Measurements from ENCODE around the gene PARP1. TPM values are rescaled to one million over a fixed set of nuclear protein-coding genes. Genes with fewer than 3 reads are reported as not detected.
A peak's percentile ranks its signal among the peaks of the same experiment; 100 is the strongest.

PARP1 gene
- polyA plus RNA-seq, 3 donors, result 17.7 to 30.0 (median 23.3) TPM

DNA sequence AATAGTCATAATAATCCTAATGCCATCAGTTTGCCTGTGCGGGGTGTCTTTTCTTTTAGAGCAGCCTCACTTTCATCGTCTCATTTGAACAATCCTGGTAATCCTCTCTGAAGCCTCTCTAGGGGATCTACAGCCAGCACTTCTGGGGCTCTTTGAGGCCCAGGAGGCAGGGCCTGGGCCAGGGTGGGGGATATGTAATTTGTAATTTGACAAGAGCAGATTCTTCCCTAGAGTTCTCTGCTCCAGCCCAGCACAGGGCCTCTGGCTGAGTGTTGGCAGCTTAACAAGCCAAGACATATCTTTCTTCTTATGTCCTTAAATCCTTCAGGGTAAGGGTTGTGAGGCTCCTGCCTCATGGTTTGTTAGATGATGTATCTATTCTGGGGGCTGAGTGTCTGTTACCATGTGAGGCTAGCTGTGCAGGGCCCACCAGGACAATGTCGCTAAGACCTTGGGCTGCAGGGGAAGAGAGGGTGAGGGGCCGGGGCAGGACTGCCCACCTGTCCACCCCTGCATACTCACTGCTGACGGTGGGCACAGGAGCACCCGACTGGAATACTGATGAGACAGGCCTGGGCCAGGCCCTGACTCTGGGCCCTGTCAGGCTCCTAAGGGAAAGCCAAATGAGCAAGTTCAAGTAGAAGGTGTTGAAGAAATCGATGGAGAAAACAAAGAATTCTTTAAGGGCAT is 45.3 kb upstream of the PARP1 start:
- intact Hi-C loops (cut with micrococcal nuclease), result no loop called here

DNA sequence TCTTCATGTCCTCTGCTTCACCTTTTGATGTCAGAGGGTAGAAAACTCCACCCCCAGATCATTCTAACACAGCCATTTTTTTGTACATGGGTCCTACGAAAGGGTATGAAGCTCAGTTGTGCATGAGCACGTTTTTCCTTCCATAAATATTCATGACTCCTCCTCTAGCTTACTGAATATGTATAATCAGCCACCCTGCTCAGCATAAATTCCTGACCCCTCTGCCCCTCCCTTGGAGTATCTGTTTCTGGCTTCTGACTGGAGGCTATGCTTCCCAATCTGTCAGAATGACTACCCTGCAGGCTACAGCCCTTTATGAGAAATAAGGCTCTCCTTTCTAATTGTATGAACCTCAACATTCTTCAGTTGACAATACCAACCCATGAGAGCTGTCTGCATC is 42.8 kb upstream of the PARP1 start:
- Mint-ChIP-seq H3K9me3 (peaks cover 0 to 3% (median 0%) of the 10 kb centered on the region in 7 donors), H3K4me3 (no peak overlapping the region), H3K27ac (no peak overlapping the region), H3K27me3 (ENCODE audit: low read depth in 3 of 3) (peaks cover 1 to 3% (median 2%) of the 10 kb centered on the region in 3 donors), H3K36me3 (no peaks in the 10 kb centered on the region), H3K4me1 (no peaks in the 10 kb centered on the region)
- WGBS (ENCODE audit: insufficient coverage), result 84% methylated on average over 2 of the region's 2 CpGs
- Histone ChIP-seq H3K9me3 (replicated peaks in 1 of 2; ENCODE audit: control insufficient read depth in 1 of 2, insufficient read depth in 1 of 2, low read length in 2 of 2) (no peaks in the 10 kb centered on the region), H3K4me1 (ENCODE audit: control insufficient read depth in 1 of 2, insufficient read depth in 2 of 2, low read length in 2 of 2) (no peaks in the 10 kb centered on the region), H3K36me3 (replicated peaks in 1 of 2; ENCODE audit: control insufficient read depth in 1 of 2, insufficient read depth in 2 of 2, low read length in 2 of 2) (no peaks in the 10 kb centered on the region), H3K4me3 (replicated peaks in 1 of 3; ENCODE audit: low read depth in 2 of 3, low read length in 3 of 3) (no peak overlapping the region), H3K27ac (ENCODE audit: low read depth in 1 of 2, low read length in 2 of 2) (no peak overlapping the region), H4K20me1 (ENCODE audit: insufficient read depth, low read length) (no peaks in the 10 kb centered on the region), H3K27me3 (ENCODE audit: control insufficient read depth in 2 of 2, insufficient read depth in 2 of 2, low read length in 2 of 2) (no peaks in the 10 kb centered on the region), H3K4me2 (replicated peaks; ENCODE audit: extremely low read depth, low read length, poor library complexity, severe bottlenecking) (no peak overlapping the region), H3K9ac (ENCODE audit: insufficient read depth, low read length, poor library complexity, severe bottlenecking) (no peak overlapping the region), H3K79me2 (ENCODE audit: insufficient read depth, low read length) (no peaks in the 10 kb centered on the region), H2AFZ (ENCODE audit: insufficient read depth, low read depth, low read length, poor library complexity, severe bottlenecking) (no peak overlapping the region)
- TF ChIP-seq, protein P1, sequence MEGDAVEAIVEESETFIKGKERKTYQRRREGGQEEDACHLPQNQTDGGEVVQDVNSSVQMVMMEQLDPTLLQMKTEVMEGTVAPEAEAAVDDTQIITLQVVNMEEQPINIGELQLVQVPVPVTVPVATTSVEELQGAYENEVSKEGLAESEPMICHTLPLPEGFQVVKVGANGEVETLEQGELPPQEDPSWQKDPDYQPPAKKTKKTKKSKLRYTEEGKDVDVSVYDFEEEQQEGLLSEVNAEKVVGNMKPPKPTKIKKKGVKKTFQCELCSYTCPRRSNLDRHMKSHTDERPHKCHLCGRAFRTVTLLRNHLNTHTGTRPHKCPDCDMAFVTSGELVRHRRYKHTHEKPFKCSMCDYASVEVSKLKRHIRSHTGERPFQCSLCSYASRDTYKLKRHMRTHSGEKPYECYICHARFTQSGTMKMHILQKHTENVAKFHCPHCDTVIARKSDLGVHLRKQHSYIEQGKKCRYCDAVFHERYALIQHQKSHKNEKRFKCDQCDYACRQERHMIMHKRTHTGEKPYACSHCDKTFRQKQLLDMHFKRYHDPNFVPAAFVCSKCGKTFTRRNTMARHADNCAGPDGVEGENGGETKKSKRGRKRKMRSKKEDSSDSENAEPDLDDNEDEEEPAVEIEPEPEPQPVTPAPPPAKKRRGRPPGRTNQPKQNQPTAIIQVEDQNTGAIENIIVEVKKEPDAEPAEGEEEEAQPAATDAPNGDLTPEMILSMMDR (IDR thresholded peaks at IDR 0.05), result no peak
- intact Hi-C loops (cut with micrococcal nuclease), result no loop called here
- DNase-seq, result no peak

More for the DNA sequence above, 45.3 kb upstream of the PARP1 start:
- no peak overlapping the region for H3K4me3 Mint-ChIP-seq
- no peaks in the 10 kb centered on the region for H3K9me3 ChIP-seq (replicated peaks in 1 of 2; ENCODE audit: control insufficient read depth in 1 of 2, insufficient read depth in 1 of 2, low read length in 2 of 2)
- H3K27me3 ChIP-seq (ENCODE audit: control insufficient read depth in 2 of 2, insufficient read depth in 2 of 2, low read length in 2 of 2), result no peaks in the 10 kb centered on the region
- no peaks in the 10 kb centered on the region for H3K79me2 ChIP-seq (ENCODE audit: insufficient read depth, low read length)
- H3K4me1 ChIP-seq (ENCODE audit: control insufficient read depth in 1 of 2, insufficient read depth in 2 of 2, low read length in 2 of 2), result no peaks in the 10 kb centered on the region
- 86% methylated on average over 4 of the region's 7 CpGs for WGBS (ENCODE audit: insufficient coverage)
- H3K4me1 Mint-ChIP-seq, result peaks cover 8% of the 10 kb centered on the region
- no peaks in the 10 kb centered on the region for H3K36me3 Mint-ChIP-seq
- H3K9ac ChIP-seq (ENCODE audit: insufficient read depth, low read length, poor library complexity, severe bottlenecking), result no peak overlapping the region
- peaks cover 0 to 4% (median 3%) of the 10 kb centered on the region in 3 donors for H3K27me3 Mint-ChIP-seq (ENCODE audit: low read depth in 3 of 3)
- H3K27ac Mint-ChIP-seq, result peak overlapping the region in 1 of 7 donors; percentile 18
- H3K9me3 Mint-ChIP-seq, result peaks cover 0 to 3% (median 0%) of the 10 kb centered on the region in 7 donors
- TF ChIP-seq, protein P1 (IDR thresholded peaks at IDR 0.05), result no peak
- no peaks in the 10 kb centered on the region for H4K20me1 ChIP-seq (ENCODE audit: insufficient read depth, low read length)
- H2AFZ ChIP-seq (ENCODE audit: insufficient read depth, low read depth, low read length, poor library complexity, severe bottlenecking), result no peak overlapping the region
- no peak overlapping the region for H3K4me3 ChIP-seq (replicated peaks in 1 of 3; ENCODE audit: low read depth in 2 of 3, low read length in 3 of 3)
- no peak overlapping the region for H3K27ac ChIP-seq (ENCODE audit: low read depth in 1 of 2, low read length in 2 of 2)
- no peaks in the 10 kb centered on the region for H3K36me3 ChIP-seq (replicated peaks in 1 of 2; ENCODE audit: control insufficient read depth in 1 of 2, insufficient read depth in 2 of 2, low read length in 2 of 2)
- no peak for DNase-seq
- H3K4me2 ChIP-seq (replicated peaks; ENCODE audit: extremely low read depth, low read length, poor library complexity, severe bottlenecking), result no peak overlapping the region

All from CD14-positive monocyte (primary cell).